OCI-LY3 (cell line): Measurements from ENCODE around the gene FRMD1.

Source experiments
- H2AFZ ChIP-seq: fragments of 200-600, 300-600 bp; shearing (Covaris generic); 2 replicates; pipeline ENCODE4 v1.6.0; 2014; ENCODE audit warnings: antibody characterized with exemption, low read depth, low read length
- H3K27ac ChIP-seq: fragments of 200-600, 300-600 bp; sonication (generic); 2 replicates; pipeline ENCODE4 v1.5.1; 2014; ENCODE audit warnings: mild to moderate bottlenecking, low read length, moderate library complexity, mixed read lengths
- H3K27me3 ChIP-seq: fragments of 200-600, 300-600 bp; sonication (generic); 2 replicates; pipeline ENCODE4 v1.6.1; 2014; ENCODE audit warnings: low read depth, low read length, mixed read lengths
- H3K36me3 ChIP-seq: fragments of 200-600, 300-600 bp; sonication (generic); replicated peaks from 2 replicates; pipeline ENCODE3; 2014; ENCODE audit warnings: low read depth, low read length, mixed read lengths
- H3K4me1 ChIP-seq: fragments of 300-600, 200-600 bp; sonication (generic); 2 replicates; pipeline ENCODE4 v1.6.1; 2014; ENCODE audit warnings: low read length, mixed read lengths
- H3K4me2 ChIP-seq: fragments of 200-600, 300-600 bp; sonication (generic); 2 replicates; pipeline ENCODE4 v1.6.1; 2014; ENCODE audit warnings: low read length, mixed read lengths
- H3K4me3 ChIP-seq: fragments of 300-600, 200-600 bp; sonication (generic); 2 replicates; pipeline ENCODE4 v1.5.1; 2014; ENCODE audit warnings: antibody characterized with exemption, mild to moderate bottlenecking, low read length, moderate library complexity
- H3K79me2 ChIP-seq: fragments of 300-600, 200-600 bp; shearing (Covaris generic); 2 replicates; pipeline ENCODE4 v1.6.1; 2014; ENCODE audit warnings: mild to moderate bottlenecking, low read length, mixed read lengths
- H3K9ac ChIP-seq: fragments of 300-600, 200-600 bp; shearing (Covaris generic); 2 replicates; pipeline ENCODE4 v1.6.0; 2014; ENCODE audit warnings: mild to moderate bottlenecking, low read length, moderate library complexity
- H3K9me3 ChIP-seq: fragments of 200-600, 300-600 bp; shearing (Covaris generic); 2 replicates; pipeline ENCODE4 v1.6.1; 2014; ENCODE audit warnings: low read length, mixed read lengths; ENCODE audit not compliant: insufficient read depth
- H4K20me1 ChIP-seq: fragments of 200-600, 300-600 bp; sonication (generic); 2 replicates; pipeline ENCODE4 v1.6.1; 2016; ENCODE audit warnings: low read length, mixed read lengths; ENCODE audit not compliant: insufficient read depth
- CTCF ChIP-seq: fragments of 200-600, 300-600 bp; sonication (generic); IDR thresholded peaks from 2 replicates; pipeline ENCODE4 v1.5.1; 2014; ENCODE audit warnings: antibody characterized with exemption, low read length, low read depth
- EZH2phosphoT487 ChIP-seq: fragments of 200-600 bp; shearing (Covaris generic); IDR thresholded peaks from 2 replicates; pipeline ENCODE4 v1.6.1; 2018; ENCODE audit warnings: antibody characterized with exemption, mixed run types, low read depth

The FRMD1 gene

GRCh38 chr6:168017629-168018028 lies 61.4 kb downstream of the FRMD1 start:
- Histone ChIP-seq H4K20me1 (no peaks in the 10 kb centered on the region), H3K4me2 (no peak overlapping the region), H3K27me3 (no peaks in the 10 kb centered on the region), H2AFZ (no peak overlapping the region), H3K9ac (no peak overlapping the region), H3K27ac (no peak overlapping the region), H3K36me3 (no peaks in the 10 kb centered on the region), H3K4me3 (no peak overlapping the region), H3K4me1 (peaks cover 6% of the 10 kb centered on the region), H3K79me2 (no peaks in the 10 kb centered on the region), H3K9me3 (no peaks in the 10 kb centered on the region)
- TF ChIP-seq CTCF, result no peak
- TF ChIP-seq EZH2phosphoT487, result no peak

GRCh38 chr6:168016721-168017525 lies 62.1 kb downstream of the FRMD1 start:
- TF ChIP-seq EZH2phosphoT487, result no peak
- TF ChIP-seq CTCF, result no peak
- Histone ChIP-seq H3K79me2 (no peaks in the 10 kb centered on the region), H3K9ac (no peak overlapping the region), H3K4me3 (no peak overlapping the region), H4K20me1 (no peaks in the 10 kb centered on the region), H3K27ac (no peak overlapping the region), H3K9me3 (no peaks in the 10 kb centered on the region), H3K4me2 (no peak overlapping the region), H3K4me1 (peaks cover 6% of the 10 kb centered on the region), H3K27me3 (no peaks in the 10 kb centered on the region), H3K36me3 (no peaks in the 10 kb centered on the region), H2AFZ (no peak overlapping the region)

GRCh38 chr6:168016176-168016620 lies 62.8 kb downstream of the FRMD1 start:
- Histone ChIP-seq H3K9ac (no peak overlapping the region), H3K79me2 (no peaks in the 10 kb centered on the region), H4K20me1 (no peaks in the 10 kb centered on the region), H3K27me3 (no peaks in the 10 kb centered on the region), H2AFZ (no peak overlapping the region), H3K27ac (no peak overlapping the region), H3K36me3 (no peaks in the 10 kb centered on the region), H3K4me1 (peaks cover 6% of the 10 kb centered on the region), H3K4me3 (no peak overlapping the region), H3K9me3 (no peaks in the 10 kb centered on the region; the same call in 1 of the 2 replicates), H3K4me2 (no peak overlapping the region)
- TF ChIP-seq CTCF (no peak), EZH2phosphoT487 (no peak)

- TF ChIP-seq EZH2phosphoT487 (no peak), CTCF (no peak)
Observed at GRCh38 chr6:168015482-168016175, 63.4 kb downstream of the FRMD1 start.

More at GRCh38 chr6:168015482-168016175, 63.4 kb downstream of the FRMD1 start:
- H2AFZ ChIP-seq, result no peak overlapping the region
- no peaks in the 10 kb centered on the region; the same call in 1 of the 2 replicates for H3K9me3 ChIP-seq
- no peaks in the 10 kb centered on the region for H3K79me2 ChIP-seq
- no peaks in the 10 kb centered on the region for H3K36me3 ChIP-seq
- H3K9ac ChIP-seq, result no peak overlapping the region
- H3K4me1 ChIP-seq, result peaks cover 6% of the 10 kb centered on the region
- H3K27me3 ChIP-seq, result no peaks in the 10 kb centered on the region
- no peak overlapping the region for H3K27ac ChIP-seq
- H3K4me3 ChIP-seq, result no peak overlapping the region
- H4K20me1 ChIP-seq, result no peaks in the 10 kb centered on the region
- H3K4me2 ChIP-seq, result no peak overlapping the region
